T-cell (primary cell): ENCODE measurements around the gene MS4A15. TPM values are rescaled to one million over a fixed set of nuclear protein-coding genes. Genes with fewer than 3 reads are reported as not detected.

Experiments
- total RNA-seq, 35 experiments: library from RNA in 6 of 35; stranded (reverse) in 6 of 35; fragments of 120-200 nt in 1 of 35; gene quantifications; one replicate each; pipeline versions ENCODE4 v1.2.1 to v1.2.4 and lab custom pipeline; 2013 to 2026

The MS4A15 gene
- total RNA-seq, 5 donors from 2014 or later (not counting 1 experiment from before 2014, with no cell fraction given): not detected

Other genes starting within 250 kb of the MS4A15 start
- gene MS4A13, start 241.5 kb upstream of the MS4A15 start, total RNA-seq: not detected
- gene MS4A8, start 57.3 kb upstream of the MS4A15 start, total RNA-seq: not detected
- gene MS4A18, start 32.1 kb upstream of the MS4A15 start, total RNA-seq: not detected
- gene MS4A10, start 28.5 kb downstream of the MS4A15 start, total RNA-seq: not detected
- gene CCDC86, start 85.2 kb downstream of the MS4A15 start, total RNA-seq: 10 to 100 TPM; 11.6 to 20.7 (median 16.3) TPM
- 10 to 100 TPM in 1 of 5 donors, 1 to 10 TPM in 4; 1.6 to 23.1 (median 2.7) TPM for gene PTGDR2, start 99.1 kb downstream of the MS4A15 start, total RNA-seq
- gene ZP1, start 110.7 kb downstream of the MS4A15 start, total RNA-seq: 1 to 10 TPM in 1 of 5 donors, under 1 TPM in 1, not detected in 3; 0.20 to 1.0 TPM
- 100 to 1,000 TPM in 2 of 5 donors, 10 to 100 TPM in 3; 81.7 to 106 (median 96.9) TPM for gene PRPF19, start 149.7 kb downstream of the MS4A15 start, total RNA-seq
- 10 to 100 TPM; 55.6 to 82.1 (median 71.8) TPM for gene TMEM109, start 157.3 kb downstream of the MS4A15 start, total RNA-seq
- gene TMEM132A, start 167.6 kb downstream of the MS4A15 start, total RNA-seq: 1 to 10 TPM in 2 of 5 donors, under 1 TPM in 1, not detected in 2; 0.23 to 1.6 (median 1.2) TPM
- 10 to 100 TPM in 1 of 5 donors, 1 to 10 TPM in 4; 5.4 to 12.2 (median 6.7) TPM for gene SLC15A3, start 195.3 kb downstream of the MS4A15 start, total RNA-seq
- gene CD6, start 214.8 kb downstream of the MS4A15 start, total RNA-seq: 100 to 1,000 TPM; 413 to 594 (median 495) TPM